NCI-H2029 treated with DMSO at 0.1 percent for 48 hours (cell line): ENCODE measurements around the gene XPO5.
"Not testable (repeated sequence)": the region's sequence is repeated elsewhere in the genome, so short reads cannot be mapped to it uniquely, and the experiment has no call there.

Experiments
- DNase-seq: peaks from one replicate; lab custom pipeline; 2025; lab: John Stamatoyannopoulos, UW

XPO5 gene

GRCh38 chr6:43517505-43518357, 58.1 kb downstream of the XPO5 start:
- peak; percentile 41 for DNase-seq

- peak; percentile 96 for DNase-seq
Observed at GRCh38 chr6:43516697-43517504, 58.9 kb downstream of the XPO5 start, which contains the start of the genes POLR1C and YIPF3. POLR1C (plus strand) TSS chr6:43517089; CDS start chr6:43517110, 21 bp downstream. YIPF3 (minus strand) TSS chr6:43516926; CDS start chr6:43516807, 119 bp downstream.

GRCh38 chr6:43516367-43516696, 59.5 kb downstream of the XPO5 start:
- DNase-seq = no peak

GRCh38 chr6:43515808-43516207, 60.0 kb downstream of the XPO5 start:
- DNase-seq = no peak

- DNase-seq = no peak
Observed at GRCh38 chr6:43511824-43512415, 63.9 kb downstream of the XPO5 start.

- DNase-seq = no peak
Observed at GRCh38 chr6:43510827-43511163, 65.0 kb downstream of the XPO5 start.

- no peak for DNase-seq
Observed at GRCh38 chr6:43509984-43510826, 65.6 kb downstream of the XPO5 start, which contains the start of gene LRRC73. LRRC73 (minus strand) TSS chr6:43510346; CDS start chr6:43509785, 561 bp downstream.

- no peak for DNase-seq
Observed at GRCh38 chr6:43509142-43509983, 66.5 kb downstream of the XPO5 start.

GRCh38 chr6:43508481-43509141, 67.2 kb downstream of the XPO5 start:
- DNase-seq = no peak

- peak; percentile 55 for DNase-seq
Observed at GRCh38 chr6:43506667-43507471, 69.0 kb downstream of the XPO5 start.

- DNase-seq = no peak
Observed at GRCh38 chr6:43506171-43506570, 69.7 kb downstream of the XPO5 start.

- DNase-seq = no peak
Observed at GRCh38 chr6:43505718-43506117, 70.1 kb downstream of the XPO5 start.

- DNase-seq = no peak
Observed at GRCh38 chr6:43504756-43505593, 70.9 kb downstream of the XPO5 start.

GRCh38 chr6:43503443-43503842, 72.4 kb downstream of the XPO5 start:
- DNase-seq = no peak

- no peak for DNase-seq
Observed at GRCh38 chr6:43502666-43503065, 73.2 kb downstream of the XPO5 start.

GRCh38 chr6:43500921-43501320, 74.9 kb downstream of the XPO5 start:
- no peak for DNase-seq

- no peak for DNase-seq
Observed at GRCh38 chr6:43499028-43499815, 76.6 kb downstream of the XPO5 start.

GRCh38 chr6:43498291-43498690, 77.5 kb downstream of the XPO5 start:
- DNase-seq = not testable (repeated sequence)
